Liver (tissue), 9 donors: ENCODE data around the gene MED12L. TPM values are rescaled to one million over a fixed set of nuclear protein-coding genes. Genes with fewer than 3 reads are reported as not detected.

Experiments
- DNase-seq: peaks from one replicate; pipeline ENCODE4 v3.0.0-alpha.2; 2017; ENCODE audit warnings: low spot score
- H3K27ac ChIP-seq, 2 donors: one replicate each; pipeline ENCODE4 v1.7.0; 2013; ENCODE audit warnings: inconsistent platforms in 2 of 2, low read length in 2 of 2, control low read depth in 1 of 2, low read depth in 1 of 2, mild to moderate bottlenecking in 1 of 2
- H3K27me3 ChIP-seq, 4 donors: one replicate each; pipeline versions ENCODE4 v1.6.1 to v1.7.0; 2013; ENCODE audit warnings: low read length in 3 of 4, inconsistent platforms in 1 of 4, mild to moderate bottlenecking in 1 of 4, moderate library complexity in 1 of 4; ENCODE audit not compliant: control insufficient read depth in 4 of 4, insufficient read depth in 4 of 4
- H3K36me3 ChIP-seq, 4 donors: one replicate each; pipeline versions ENCODE4 v1.6.1 to v1.7.0; 2013; ENCODE audit warnings: low read length in 3 of 4, mild to moderate bottlenecking in 3 of 4, low read depth in 1 of 4, moderate library complexity in 1 of 4; ENCODE audit not compliant: control insufficient read depth in 4 of 4, insufficient read depth in 3 of 4
- H3K4me1 ChIP-seq, 4 donors: one replicate each; pipeline versions ENCODE4 v1.6.1 to v1.7.0; 2013; ENCODE audit warnings: low read length in 3 of 4, mild to moderate bottlenecking in 3 of 4, moderate library complexity in 1 of 4; ENCODE audit not compliant: control insufficient read depth in 4 of 4, insufficient read depth in 4 of 4
- H3K4me3 ChIP-seq, 3 donors: one replicate each; pipeline versions ENCODE4 v1.6.1 to v1.7.0; 2013; ENCODE audit warnings: low read length in 3 of 3, control low read depth in 1 of 3, low read depth in 1 of 3, mild to moderate bottlenecking in 1 of 3
- H3K9ac ChIP-seq, 2 donors: one replicate each; pipeline ENCODE4 v1.7.0; 2013; ENCODE audit warnings: low read length in 2 of 2, mild to moderate bottlenecking in 2 of 2, moderate library complexity in 2 of 2, control low read depth in 1 of 2, low read depth in 1 of 2
- H3K9me3 ChIP-seq, 4 donors: one replicate each; pipeline versions ENCODE4 v1.6.1 to v1.7.0; 2013; ENCODE audit warnings: low read length in 3 of 4; ENCODE audit not compliant: control insufficient read depth in 4 of 4
- EGR1 ChIP-seq, 2 donors: IDR thresholded peaks; 2 replicates each; pipeline ENCODE4 v1.6.1; 2016 to 2018; ENCODE audit warnings: antibody characterized with exemption in 2 of 2, low read depth in 2 of 2
- FOXA1 ChIP-seq: IDR thresholded peaks from 2 replicates; pipeline ENCODE4 v1.6.1; 2016; ENCODE audit warnings: antibody characterized with exemption
- FOXA2 ChIP-seq: IDR thresholded peaks from 2 replicates; pipeline ENCODE4 v1.6.1; 2016; ENCODE audit warnings: antibody characterized with exemption
- GABPA ChIP-seq, 2 donors: IDR thresholded peaks in 1 of 2; conservative IDR thresholded peaks in 1 of 2; 2 replicates each; pipeline ENCODE4 v1.6.1; 2016; ENCODE audit warnings: antibody characterized with exemption in 2 of 2, mild to moderate bottlenecking in 1 of 2, moderate library complexity in 1 of 2
- HNF4A ChIP-seq, 2 donors: conservative IDR thresholded peaks; 2 replicates each; pipeline ENCODE4 v1.6.1; 2016; ENCODE audit warnings: antibody characterized with exemption in 2 of 2, mild to moderate bottlenecking in 2 of 2
- HNF4G ChIP-seq: IDR thresholded peaks from 2 replicates; pipeline ENCODE4 v1.6.1; 2016; ENCODE audit warnings: antibody characterized with exemption
- JUND ChIP-seq, 2 donors: IDR thresholded peaks; 2 replicates each; pipeline ENCODE4 v1.6.1; 2016; ENCODE audit warnings: antibody characterized with exemption in 2 of 2
- NR2F2 ChIP-seq: IDR thresholded peaks from 2 replicates; pipeline ENCODE4 v1.6.1; 2016; ENCODE audit warnings: antibody characterized with exemption
- RAD21 ChIP-seq, 2 donors: IDR thresholded peaks; 2 replicates each; pipeline ENCODE4 v1.6.1; 2016; ENCODE audit warnings: antibody characterized with exemption in 2 of 2, mild to moderate bottlenecking in 2 of 2
- RXRA ChIP-seq, 2 donors: IDR thresholded peaks; 2 replicates each; pipeline ENCODE4 v1.6.1; 2017 to 2018; ENCODE audit warnings: antibody characterized with exemption in 2 of 2, mild to moderate bottlenecking in 1 of 2
- SP1 ChIP-seq: IDR thresholded peaks from 2 replicates; pipeline ENCODE4 v1.6.1; 2018; ENCODE audit warnings: antibody characterized with exemption, mild to moderate bottlenecking
- TAF1 ChIP-seq: conservative IDR thresholded peaks from 2 replicates; pipeline ENCODE4 v1.6.1; 2016; ENCODE audit warnings: antibody characterized with exemption, mild to moderate bottlenecking
- YY1 ChIP-seq: IDR thresholded peaks from 2 replicates; pipeline ENCODE4 v1.6.1; 2016; ENCODE audit warnings: antibody characterized with exemption, mild to moderate bottlenecking
- WGBS: extraction: QIAGEN DNeasy Blood & Tissue Kit; methylation state at CpG from one replicate; pipeline ENCODE4 v1.1.7; 2013; 5-methylcytosine and 5-hydroxymethylcytosine counted together
- polyA plus RNA-seq, 2 donors: library from polyadenylated mRNA; stranded (reverse) in 1 of 2; unstranded in 1 of 2; fragments of 200-250 nt in 1 of 2; fragments of >200 nt in 1 of 2; fragmentation: Nextera tagmentation in 1 of 2; extraction: Ambion mirVana in 1 of 2; gene quantifications; one replicate each; pipeline versions ENCODE4 v1.2.1 to v1.2.3, GENCODE V29; 2013 to 2015
- total RNA-seq, 2 donors: library from RNA; depleted of rRNA; stranded (reverse); fragments of >200 nt; gene quantifications; one replicate each; pipeline ENCODE4 v1.2.3, GENCODE V29; 2014
- TF ChIP-seq, protein P1 (sequence below): fragments of 150-350 bp; IDR thresholded peaks from 2 replicates; pipeline ENCODE4 v1.5.1; 2017; ENCODE audit warnings: improper control_type of control experiment, low read depth, low read length; ENCODE audit not compliant: missing input control
- TF ChIP-seq, protein P2 (sequence below): IDR thresholded peaks from 2 replicates; pipeline ENCODE4 v1.6.1; 2016; ENCODE audit warnings: antibody characterized with exemption, mild to moderate bottlenecking
- TF ChIP-seq, protein P3 (sequence below): IDR thresholded peaks from 2 replicates; pipeline ENCODE4 v1.6.1; 2016; ENCODE audit warnings: antibody characterized with exemption
- TF ChIP-seq, protein P4 (sequence below): IDR thresholded peaks from 2 replicates; pipeline ENCODE4 v1.6.1; 2016; ENCODE audit warnings: antibody characterized with exemption
- TF ChIP-seq, protein P5 (sequence below): IDR thresholded peaks from 2 replicates; pipeline ENCODE4 v1.6.1; 2016; ENCODE audit warnings: antibody characterized with exemption
- donor health status: healthy.
- donor health status: healthy.
- donor health status: healthy.
- donor health status: healthy.
- donor health status: healthy.

MED12L gene
- total and polyA plus RNA-seq, 4 donors, result 0.02 to 2.1 (median 0.49) TPM

- H3K27me3 ChIP-seq, result no peaks in the 10 kb centered on the region
- H3K4me1 ChIP-seq, result no peaks in the 10 kb centered on the region
- TF ChIP-seq HNF4A (conservative IDR thresholded peaks at IDR 0.05) (no peak), FOXA2 (no peak), YY1 (no peak), HNF4G (no peak), SP1 (no peak), RXRA (IDR thresholded peaks at IDR 0.05) (no peak), FOXA1 (no peak), NR2F2 (no peak), JUND (IDR thresholded peaks at IDR 0.05) (no peak), GABPA (IDR thresholded peaks at IDR 0.05 in 1 of 2, conservative IDR thresholded peaks at IDR 0.05 in 1 of 2) (no peak), TAF1 (no peak), EGR1 (IDR thresholded peaks at IDR 0.05; ENCODE audit: low read depth in 2 of 2) (no peak), RAD21 (IDR thresholded peaks at IDR 0.05) (no peak)
- TF ChIP-seq, protein P1, sequence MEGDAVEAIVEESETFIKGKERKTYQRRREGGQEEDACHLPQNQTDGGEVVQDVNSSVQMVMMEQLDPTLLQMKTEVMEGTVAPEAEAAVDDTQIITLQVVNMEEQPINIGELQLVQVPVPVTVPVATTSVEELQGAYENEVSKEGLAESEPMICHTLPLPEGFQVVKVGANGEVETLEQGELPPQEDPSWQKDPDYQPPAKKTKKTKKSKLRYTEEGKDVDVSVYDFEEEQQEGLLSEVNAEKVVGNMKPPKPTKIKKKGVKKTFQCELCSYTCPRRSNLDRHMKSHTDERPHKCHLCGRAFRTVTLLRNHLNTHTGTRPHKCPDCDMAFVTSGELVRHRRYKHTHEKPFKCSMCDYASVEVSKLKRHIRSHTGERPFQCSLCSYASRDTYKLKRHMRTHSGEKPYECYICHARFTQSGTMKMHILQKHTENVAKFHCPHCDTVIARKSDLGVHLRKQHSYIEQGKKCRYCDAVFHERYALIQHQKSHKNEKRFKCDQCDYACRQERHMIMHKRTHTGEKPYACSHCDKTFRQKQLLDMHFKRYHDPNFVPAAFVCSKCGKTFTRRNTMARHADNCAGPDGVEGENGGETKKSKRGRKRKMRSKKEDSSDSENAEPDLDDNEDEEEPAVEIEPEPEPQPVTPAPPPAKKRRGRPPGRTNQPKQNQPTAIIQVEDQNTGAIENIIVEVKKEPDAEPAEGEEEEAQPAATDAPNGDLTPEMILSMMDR, result no peak
- TF ChIP-seq, protein P2, sequence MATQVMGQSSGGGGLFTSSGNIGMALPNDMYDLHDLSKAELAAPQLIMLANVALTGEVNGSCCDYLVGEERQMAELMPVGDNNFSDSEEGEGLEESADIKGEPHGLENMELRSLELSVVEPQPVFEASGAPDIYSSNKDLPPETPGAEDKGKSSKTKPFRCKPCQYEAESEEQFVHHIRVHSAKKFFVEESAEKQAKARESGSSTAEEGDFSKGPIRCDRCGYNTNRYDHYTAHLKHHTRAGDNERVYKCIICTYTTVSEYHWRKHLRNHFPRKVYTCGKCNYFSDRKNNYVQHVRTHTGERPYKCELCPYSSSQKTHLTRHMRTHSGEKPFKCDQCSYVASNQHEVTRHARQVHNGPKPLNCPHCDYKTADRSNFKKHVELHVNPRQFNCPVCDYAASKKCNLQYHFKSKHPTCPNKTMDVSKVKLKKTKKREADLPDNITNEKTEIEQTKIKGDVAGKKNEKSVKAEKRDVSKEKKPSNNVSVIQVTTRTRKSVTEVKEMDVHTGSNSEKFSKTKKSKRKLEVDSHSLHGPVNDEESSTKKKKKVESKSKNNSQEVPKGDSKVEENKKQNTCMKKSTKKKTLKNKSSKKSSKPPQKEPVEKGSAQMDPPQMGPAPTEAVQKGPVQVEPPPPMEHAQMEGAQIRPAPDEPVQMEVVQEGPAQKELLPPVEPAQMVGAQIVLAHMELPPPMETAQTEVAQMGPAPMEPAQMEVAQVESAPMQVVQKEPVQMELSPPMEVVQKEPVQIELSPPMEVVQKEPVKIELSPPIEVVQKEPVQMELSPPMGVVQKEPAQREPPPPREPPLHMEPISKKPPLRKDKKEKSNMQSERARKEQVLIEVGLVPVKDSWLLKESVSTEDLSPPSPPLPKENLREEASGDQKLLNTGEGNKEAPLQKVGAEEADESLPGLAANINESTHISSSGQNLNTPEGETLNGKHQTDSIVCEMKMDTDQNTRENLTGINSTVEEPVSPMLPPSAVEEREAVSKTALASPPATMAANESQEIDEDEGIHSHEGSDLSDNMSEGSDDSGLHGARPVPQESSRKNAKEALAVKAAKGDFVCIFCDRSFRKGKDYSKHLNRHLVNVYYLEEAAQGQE, result no peak
- TF ChIP-seq, protein P3, sequence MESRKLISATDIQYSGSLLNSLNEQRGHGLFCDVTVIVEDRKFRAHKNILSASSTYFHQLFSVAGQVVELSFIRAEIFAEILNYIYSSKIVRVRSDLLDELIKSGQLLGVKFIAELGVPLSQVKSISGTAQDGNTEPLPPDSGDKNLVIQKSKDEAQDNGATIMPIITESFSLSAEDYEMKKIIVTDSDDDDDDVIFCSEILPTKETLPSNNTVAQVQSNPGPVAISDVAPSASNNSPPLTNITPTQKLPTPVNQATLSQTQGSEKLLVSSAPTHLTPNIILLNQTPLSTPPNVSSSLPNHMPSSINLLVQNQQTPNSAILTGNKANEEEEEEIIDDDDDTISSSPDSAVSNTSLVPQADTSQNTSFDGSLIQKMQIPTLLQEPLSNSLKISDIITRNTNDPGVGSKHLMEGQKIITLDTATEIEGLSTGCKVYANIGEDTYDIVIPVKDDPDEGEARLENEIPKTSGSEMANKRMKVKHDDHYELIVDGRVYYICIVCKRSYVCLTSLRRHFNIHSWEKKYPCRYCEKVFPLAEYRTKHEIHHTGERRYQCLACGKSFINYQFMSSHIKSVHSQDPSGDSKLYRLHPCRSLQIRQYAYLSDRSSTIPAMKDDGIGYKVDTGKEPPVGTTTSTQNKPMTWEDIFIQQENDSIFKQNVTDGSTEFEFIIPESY, result no peak
- TF ChIP-seq, protein P4, sequence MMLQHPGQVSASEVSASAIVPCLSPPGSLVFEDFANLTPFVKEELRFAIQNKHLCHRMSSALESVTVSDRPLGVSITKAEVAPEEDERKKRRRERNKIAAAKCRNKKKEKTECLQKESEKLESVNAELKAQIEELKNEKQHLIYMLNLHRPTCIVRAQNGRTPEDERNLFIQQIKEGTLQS, result no peak
- TF ChIP-seq, protein P5, sequence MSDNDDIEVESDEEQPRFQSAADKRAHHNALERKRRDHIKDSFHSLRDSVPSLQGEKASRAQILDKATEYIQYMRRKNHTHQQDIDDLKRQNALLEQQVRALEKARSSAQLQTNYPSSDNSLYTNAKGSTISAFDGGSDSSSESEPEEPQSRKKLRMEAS, result no peak
- H3K4me3 ChIP-seq, result no peak overlapping the region
- H3K9ac ChIP-seq, result no peak overlapping the region
- DNase-seq, result no peak
- H3K9me3 ChIP-seq, result no peaks in the 10 kb centered on the region
- H3K27ac ChIP-seq, result no peak overlapping the region
- H3K36me3 ChIP-seq, result no peaks in the 10 kb centered on the region
- 62% methylated on average over 4 of the region's 4 CpGs for WGBS
Measured at GRCh38 chr3:151093905-151094304, 8.4 kb downstream of the MED12L start.
